GM12878 (cell line): ENCODE data around the gene STK39. TPM values are rescaled to one million over a fixed set of nuclear protein-coding genes. Genes with fewer than 3 reads are reported as not detected.

Source experiments
- ATAC-seq: fragments of 200-7000 bp; cut with Tn5 transposase; 3 replicates; pipeline ENCODE4 v1.9.1; 2020; ENCODE audit warnings: mild to moderate bottlenecking, moderate library complexity
- BruUV-seq: library from RNA; stranded (reverse); fragments of 400-500 nt; replicated peaks from 2 replicates; lab custom pipeline; 2021; lab: Mats Ljungman, UMichigan
- CTCF ChIA-PET: fragments of 300-600 bp; sonication (Branson Sonifier 250); formaldehyde crosslinking; extraction: SDS; loops from one replicate; lab custom pipeline; 2021; ENCODE audit warnings: inconsistent platforms; lab: Yijun Ruan, JAX
- POLR2A ChIA-PET: fragments of 350-600 bp; formaldehyde crosslinking; extraction: SDS; loops from one replicate; lab custom pipeline; 2021; ENCODE audit warnings: inconsistent platforms; lab: Charles Lee
- RAD21 ChIA-PET: fragments of 300-600 bp; sonication (Branson Sonifier 250); formaldehyde crosslinking; loops from one replicate; lab custom pipeline; 2023; ENCODE audit warnings: antibody characterized with exemption; ENCODE audit not compliant: unreplicated experiment; lab: Charles Lee
- SMC1A ChIA-PET: fragments of 300-600 bp; sonication (Branson Sonifier 250); formaldehyde crosslinking; loops from one replicate; lab custom pipeline; 2023; ENCODE audit not compliant: unreplicated experiment, uncharacterized antibody; lab: Charles Lee
- DNase-seq: peaks from one replicate; pipeline ENCODE4 v3.0.0-alpha.2; 2011; ENCODE audit warnings: low read depth, low spot score
- FAIRE-seq: peaks from 3 replicates; lab custom pipeline; 2011; peaks lifted over from hg19 to GRCh38; lab: Jason Lieb, UNC
- H2AFZ ChIP-seq: 2 replicates; pipeline ENCODE4 v1.6.0; 2011; ENCODE audit warnings: low read depth, low read length, control low read depth; ENCODE audit not compliant: control insufficient read depth
- H3K27ac ChIP-seq: 2 replicates; pipeline ENCODE4 v1.5.1; 2011; ENCODE audit warnings: control low read depth; ENCODE audit not compliant: control insufficient read depth, insufficient read depth
- H3K27me3 ChIP-seq, 2 experiments: replicated peaks in 1 of 2; 2 replicates each; pipeline versions ENCODE4 v1.6.0 to v1.6.1; 2011; ENCODE audit warnings: low read length in 1 of 2; ENCODE audit not compliant: control insufficient read depth in 2 of 2, insufficient read depth in 2 of 2
- H3K36me3 ChIP-seq, 2 experiments: 2 replicates each; pipeline ENCODE4 v1.5.1; 2011; ENCODE audit warnings: low read length in 1 of 2; ENCODE audit not compliant: control insufficient read depth in 2 of 2, insufficient read depth in 2 of 2
- H3K4me1 ChIP-seq: 2 replicates; pipeline ENCODE4 v1.6.1; 2011; ENCODE audit warnings: mild to moderate bottlenecking, low read length, moderate library complexity, mixed read lengths; ENCODE audit not compliant: control insufficient read depth, insufficient read depth
- H3K4me2 ChIP-seq: 2 replicates; pipeline ENCODE4 v1.6.0; 2011; ENCODE audit warnings: control low read depth; ENCODE audit not compliant: control insufficient read depth, insufficient read depth
- H3K4me3 ChIP-seq: fragments of 200-600 bp; sonication (generic); 2 replicates; pipeline ENCODE4 v1.5.1; 2016
- H3K79me2 ChIP-seq: 2 replicates; pipeline ENCODE4 v1.6.0; 2011; ENCODE audit warnings: low read length; ENCODE audit not compliant: control insufficient read depth, insufficient read depth
- H3K9ac ChIP-seq: 2 replicates; pipeline ENCODE4 v1.8.0; 2011; ENCODE audit warnings: low read length, control low read depth, mixed read lengths; ENCODE audit not compliant: control insufficient read depth, insufficient read depth
- H3K9me3 ChIP-seq: replicated peaks from 3 replicates; pipeline ENCODE4 v1.5.1; 2011; ENCODE audit warnings: mild to moderate bottlenecking, low read length; ENCODE audit not compliant: control insufficient read depth, insufficient read depth
- H4K20me1 ChIP-seq: 2 replicates; pipeline ENCODE4 v1.6.0; 2011; ENCODE audit not compliant: control insufficient read depth, insufficient read depth
- HDAC2 ChIP-seq: fragments of 200-600 bp; sonication (generic); IDR thresholded peaks from 2 replicates; pipeline ENCODE4 v1.6.1; 2017
- POLR2AphosphoS5 ChIP-seq: IDR thresholded peaks from 2 replicates; pipeline ENCODE4 v1.6.1; 2011; ENCODE audit warnings: mild to moderate bottlenecking, low read length, inconsistent platforms
- RFX5 ChIP-seq: IDR thresholded peaks from 2 replicates; pipeline ENCODE4 v1.6.1; 2011; ENCODE audit warnings: low read depth, low read length, improper control_type of control experiment
- SPI1 ChIP-seq: IDR thresholded peaks from 2 replicates; pipeline ENCODE4 v1.6.1; 2011; ENCODE audit warnings: low read depth, mild to moderate bottlenecking, low read length, moderate library complexity, borderline replicate concordance; ENCODE audit not compliant: insufficient read depth
- WGBS: methylation state at CpG from one replicate; pipeline ENCODE4 v1.1.6; 2016; ENCODE audit warnings: low lambda C conversion rate; ENCODE audit not compliant: insufficient replicate concordance, insufficient coverage; ENCODE audit errors: missing lambda C conversion rate; 5-methylcytosine and 5-hydroxymethylcytosine counted together
- in situ Hi-C: fragments of 300-500 bp; cut with MboI; formaldehyde crosslinking; loops from 9 replicates; pipeline ENCODE4 v1.14.3; 2018; ENCODE audit warnings: mixed read lengths
- intact Hi-C: fragments of 100-400 bp; cut with micrococcal nuclease; formaldehyde crosslinking; loops from one replicate; pipeline ENCODE4 v1.14.2; 2022; ENCODE audit not compliant: unreplicated experiment
- polyA plus RNA-seq, 11 experiments: library from polyadenylated mRNA; depleted of rRNA in 4 of 11; unstranded in 6 of 11; stranded (reverse) in 5 of 11; fragments of >200 nt; fragmentation: Nextera tagmentation in 4 of 11; fragmentation: Illumina TruSeq in 1 of 11; extraction: Ambion mirVana in 4 of 11; extraction: Trizol in 1 of 11; gene quantifications; 1 replicate in 1 of 11; 2 replicates in 10 of 11; pipeline versions ENCODE4 v1.2.1 to v1.2.3, GENCODE V29; 2011 to 2016; ENCODE audit warnings: inconsistent platforms in 2 of 11, missing spikeins in 2 of 11, low read depth in 1 of 11
- total RNA-seq, 4 experiments: library from RNA; depleted of rRNA in 3 of 4; stranded (reverse); fragments of >200 nt in 3 of 4; fragmentation: Illumina TruSeq in 1 of 4; extraction: Trizol in 1 of 4; gene quantifications; 2 replicates each; pipeline versions ENCODE4 v1.2.1 to v1.2.3, GENCODE V29; 2013 to 2021
- TF ChIP-seq, protein P1 (sequence below): IDR thresholded peaks from 2 replicates; pipeline ENCODE4 v1.6.1; 2012; ENCODE audit warnings: low read depth, low read length, improper control_type of control experiment
- TF ChIP-seq, protein P2 (sequence below): fragments of 450-650 bp; IDR thresholded peaks from 2 replicates; pipeline ENCODE4 v1.6.1; 2016; ENCODE audit warnings: mild to moderate bottlenecking

The STK39 gene
- total and polyA plus RNA-seq, 10 of the 15 experiments (the other 5 are each of a cell fraction or from before 2014, with no cell fraction given), result 0.03 to 0.21 (median 0.07) TPM; not detected in 5

DNA sequence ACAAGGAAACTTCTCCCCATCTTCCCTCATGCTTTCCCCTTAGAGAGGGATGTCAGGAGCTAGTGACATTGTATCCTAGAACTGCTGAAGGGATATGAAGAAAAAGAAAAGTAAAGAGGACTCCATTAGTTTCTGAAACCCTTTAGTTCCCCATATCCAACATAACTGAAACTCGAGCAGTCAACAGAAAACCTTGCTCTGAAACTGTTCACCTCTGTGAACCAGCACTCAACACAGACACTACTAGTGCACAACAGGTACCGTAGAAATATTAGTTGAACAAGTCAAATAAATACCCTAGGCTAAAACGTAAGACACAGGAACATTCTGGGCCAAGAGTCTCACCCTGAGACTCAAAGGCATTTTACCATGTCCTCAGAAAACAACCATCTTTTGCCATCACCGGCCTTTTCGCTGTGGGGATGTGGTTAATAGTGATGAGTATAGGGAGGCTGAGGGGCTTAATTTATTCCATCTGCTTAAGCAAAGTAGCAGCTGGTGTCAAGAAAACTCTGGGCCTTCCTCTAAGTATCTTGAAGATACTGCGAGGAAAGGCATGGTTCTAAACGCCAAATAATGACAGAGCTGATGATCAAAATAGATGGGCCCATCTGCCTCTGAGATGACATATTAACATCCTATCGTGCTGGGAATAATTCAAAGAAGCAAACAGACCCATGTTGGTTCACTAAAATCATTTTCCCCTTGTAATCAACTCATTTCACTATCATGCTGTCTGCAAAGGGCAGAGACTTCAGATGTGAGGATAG lies 156.8 kb downstream of the STK39 start:
- FAIRE-seq (peak; percentile 68), DNase-seq (peak; percentile 9), ATAC-seq (peak; percentile 64)
- no peak overlapping the region for H3K9ac ChIP-seq
- intact Hi-C loops, result no loop called here
- no peaks in the 10 kb centered on the region; a peak in 1 of 4 replicates for H3K27me3 ChIP-seq
- in situ Hi-C loops, result no loop called here
- ChIA-PET CTCF (interaction anchor here (0.9 kb wide), 1 partner anchor 28 kb away, joined by 4 read pairs; no protein-coding TSS in a partner anchor), POLR2A (no interaction called here), RAD21 (no interaction called here), SMC1A (no interaction called here)
- H3K4me3 ChIP-seq, result no peak overlapping the region
- 7% methylated on average over 8 of the region's 8 CpGs for WGBS
- H3K9me3 ChIP-seq, result no peaks in the 10 kb centered on the region
- H3K4me1 ChIP-seq, result peaks cover 24% of the 10 kb centered on the region
- peak overlapping the region; percentile 36 for H3K4me2 ChIP-seq
- H3K79me2 ChIP-seq, result no peaks in the 10 kb centered on the region
- no peaks in the 10 kb centered on the region for H4K20me1 ChIP-seq
- no peak overlapping the region for H2AFZ ChIP-seq
- TF ChIP-seq, protein P1, sequence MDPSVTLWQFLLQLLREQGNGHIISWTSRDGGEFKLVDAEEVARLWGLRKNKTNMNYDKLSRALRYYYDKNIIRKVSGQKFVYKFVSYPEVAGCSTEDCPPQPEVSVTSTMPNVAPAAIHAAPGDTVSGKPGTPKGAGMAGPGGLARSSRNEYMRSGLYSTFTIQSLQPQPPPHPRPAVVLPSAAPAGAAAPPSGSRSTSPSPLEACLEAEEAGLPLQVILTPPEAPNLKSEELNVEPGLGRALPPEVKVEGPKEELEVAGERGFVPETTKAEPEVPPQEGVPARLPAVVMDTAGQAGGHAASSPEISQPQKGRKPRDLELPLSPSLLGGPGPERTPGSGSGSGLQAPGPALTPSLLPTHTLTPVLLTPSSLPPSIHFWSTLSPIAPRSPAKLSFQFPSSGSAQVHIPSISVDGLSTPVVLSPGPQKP, result no peak
- TF ChIP-seq POLR2AphosphoS5 (no peak), RFX5 (no peak)
- no TSS peak for BruUV-seq
- H3K36me3 ChIP-seq, result no peaks in the 10 kb centered on the region
- no peak overlapping the region for H3K27ac ChIP-seq

DNA sequence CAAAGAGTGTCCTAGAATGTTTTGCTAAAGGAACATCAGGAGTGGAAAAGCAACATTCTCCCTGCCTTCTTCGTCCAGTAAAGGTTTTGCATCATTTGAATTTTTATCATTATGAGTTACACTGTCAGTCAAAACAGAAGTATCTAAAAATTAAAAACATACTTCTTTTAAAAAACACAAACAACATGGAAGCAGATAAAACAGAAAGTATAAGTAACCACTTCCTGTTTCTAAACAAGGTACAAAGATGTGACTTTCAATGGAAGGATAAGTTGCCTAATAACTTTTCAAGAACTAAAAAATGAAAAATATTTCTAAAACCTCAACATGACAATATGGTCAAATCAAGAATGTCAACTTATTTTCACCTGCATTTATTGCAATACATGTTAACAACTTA lies 158.2 kb downstream of the STK39 start:
- ChIA-PET POLR2A (no interaction called here), RAD21 (no interaction called here), CTCF (interaction anchor here (0.9 kb wide), 1 partner anchor 29 kb away, joined by 4 read pairs; no protein-coding TSS in a partner anchor), SMC1A (no interaction called here)
- BruUV-seq, result no TSS peak
- Histone ChIP-seq H2AFZ (no peak overlapping the region; the same call in 1 of the 2 replicates), H3K9me3 (no peaks in the 10 kb centered on the region), H4K20me1 (no peaks in the 10 kb centered on the region), H3K27me3 (no peaks in the 10 kb centered on the region; a peak in 1 of 4 replicates), H3K27ac (no peak overlapping the region), H3K4me3 (no peak overlapping the region), H3K36me3 (no peaks in the 10 kb centered on the region), H3K4me2 (peak overlapping the region; percentile 14; the same call in 1 of the 2 replicates), H3K9ac (no peak overlapping the region), H3K4me1 (peaks cover 24% of the 10 kb centered on the region), H3K79me2 (no peaks in the 10 kb centered on the region)
- no peak for DNase-seq
- in situ Hi-C loops, result no loop called here
- ATAC-seq, result no peak
- no peak for FAIRE-seq
- intact Hi-C loops, result no loop called here
- TF ChIP-seq HDAC2 (no peak), SPI1 (0 out of 2 replicates have a peak, but pooled peaks have one; percentile 31)
- TF ChIP-seq, protein P2, sequence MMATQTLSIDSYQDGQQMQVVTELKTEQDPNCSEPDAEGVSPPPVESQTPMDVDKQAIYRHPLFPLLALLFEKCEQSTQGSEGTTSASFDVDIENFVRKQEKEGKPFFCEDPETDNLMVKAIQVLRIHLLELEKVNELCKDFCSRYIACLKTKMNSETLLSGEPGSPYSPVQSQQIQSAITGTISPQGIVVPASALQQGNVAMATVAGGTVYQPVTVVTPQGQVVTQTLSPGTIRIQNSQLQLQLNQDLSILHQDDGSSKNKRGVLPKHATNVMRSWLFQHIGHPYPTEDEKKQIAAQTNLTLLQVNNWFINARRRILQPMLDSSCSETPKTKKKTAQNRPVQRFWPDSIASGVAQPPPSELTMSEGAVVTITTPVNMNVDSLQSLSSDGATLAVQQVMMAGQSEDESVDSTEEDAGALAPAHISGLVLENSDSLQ, result peak; percentile 18; the same call in 1 of the 2 replicates
- WGBS, result 0% methylated on average over 1 of the region's 1 CpG
